ENCODE data around the gene CCL21. TPM values are rescaled to one million over a fixed set of nuclear protein-coding genes. Genes with fewer than 3 reads are reported as not detected.
"Not testable (repeated sequence)": the region's sequence is repeated elsewhere in the genome, so short reads cannot be mapped to it uniquely, and the experiment has no call there.

The CCL21 gene
- total and polyA plus RNA-seq, 7 experiments from 2014 or later: not detected

DNA sequence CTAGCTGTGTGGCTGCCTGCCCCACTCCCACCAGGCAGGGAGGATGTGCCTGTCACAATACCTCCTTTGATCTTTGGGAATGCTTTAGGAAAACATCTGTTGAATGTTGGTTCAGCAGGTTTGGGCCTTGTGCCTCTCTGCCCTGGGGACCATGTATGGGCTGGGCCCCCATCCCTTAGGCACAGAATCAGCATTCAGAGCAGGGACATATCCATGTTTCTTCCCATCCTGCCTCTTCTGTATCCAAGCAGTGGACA, 9.8 kb upstream of the CCL21 start:
- intact Hi-C loops (cut with micrococcal nuclease); POLR2A ChIA-PET; H3K4me3 Mint-ChIP-seq; H3K36me3 Mint-ChIP-seq; H3K9me3 Mint-ChIP-seq; H3K4me1 Mint-ChIP-seq; ATAC-seq; H3K9me3 ChIP-seq (ENCODE audit: control insufficient read depth in 2 of 3, low read length in 3 of 3); H3K27me3 Mint-ChIP-seq; H3K4me3 ChIP-seq (ENCODE audit: low read length); H3K27me3 ChIP-seq (ENCODE audit: control insufficient read depth in 2 of 2, insufficient read depth in 2 of 2, low read length in 2 of 2); H3K4me1 ChIP-seq (ENCODE audit: control insufficient read depth in 2 of 2, insufficient read depth in 2 of 2, low read length in 2 of 2); H3K27ac Mint-ChIP-seq; DNase-seq; H3K36me3 ChIP-seq (ENCODE audit: control insufficient read depth in 2 of 3, insufficient read depth in 3 of 3, low read length in 3 of 3); H3K27ac ChIP-seq (ENCODE audit: low read depth, low read length): not testable (repeated sequence)
- CTCF ChIA-PET: interaction anchor here (0.9 kb wide), 1 partner anchor 17 kb away, joined by 4 read pairs; no protein-coding TSS in a partner anchor

DNA sequence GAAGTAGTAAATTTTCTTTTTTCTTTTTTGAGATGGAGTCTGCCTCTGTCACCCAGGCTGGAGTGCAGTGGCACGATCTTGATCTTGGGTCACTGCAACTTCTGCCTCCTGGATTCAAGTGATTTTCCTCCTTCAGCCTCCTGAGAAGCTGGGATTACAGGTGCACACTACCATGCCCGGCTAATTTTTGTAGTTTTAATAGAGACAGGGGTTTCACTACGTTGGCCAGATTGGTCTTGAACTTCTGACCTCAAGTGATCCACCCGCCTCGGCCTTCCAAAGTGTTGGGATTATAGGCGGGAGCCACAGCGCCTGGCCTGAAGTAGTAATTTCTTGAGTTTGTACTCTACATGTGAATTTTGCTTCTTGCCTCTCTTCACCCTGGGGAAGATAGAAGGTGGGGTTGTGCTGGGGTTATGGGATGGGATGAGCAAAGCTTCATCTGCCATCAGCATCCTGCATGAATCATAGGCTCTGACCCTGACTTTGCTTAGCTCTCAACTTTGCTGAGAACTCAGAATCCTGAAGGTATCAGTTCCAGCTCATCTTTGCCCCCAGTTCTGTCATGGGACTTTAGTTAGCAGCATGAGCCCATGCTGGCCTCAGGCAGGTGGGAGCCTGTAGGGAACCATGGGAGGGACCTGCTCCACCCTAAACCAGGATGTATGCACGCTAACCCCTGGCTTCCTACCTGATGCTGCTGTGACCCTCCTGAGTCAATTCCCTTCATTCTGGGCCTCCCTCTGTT, 9.3 kb upstream of the CCL21 start:
- ATAC-seq: no peak
- ChIA-PET CTCF (interaction anchor here (0.9 kb wide), 1 partner anchor 17 kb away, joined by 4 read pairs; no protein-coding TSS in a partner anchor), POLR2A (no interaction called here)
- Histone ChIP-seq H3K27ac (ENCODE audit: low read depth, low read length) (no peak overlapping the region), H3K9me3 (ENCODE audit: control insufficient read depth in 2 of 3, low read length in 3 of 3) (no peaks in the 10 kb centered on the region), H3K36me3 (ENCODE audit: control insufficient read depth in 2 of 3, insufficient read depth in 3 of 3, low read length in 3 of 3) (no peaks in the 10 kb centered on the region), H3K4me3 (ENCODE audit: low read length) (no peak overlapping the region), H3K4me1 (ENCODE audit: control insufficient read depth in 2 of 2, insufficient read depth in 2 of 2, low read length in 2 of 2) (no peaks in the 10 kb centered on the region), H3K27me3 (ENCODE audit: control insufficient read depth in 2 of 2, insufficient read depth in 2 of 2, low read length in 2 of 2) (no peaks in the 10 kb centered on the region)
- DNase-seq: no peak
- Mint-ChIP-seq H3K27ac (no peak overlapping the region), H3K36me3 (no peaks in the 10 kb centered on the region), H3K27me3 (peaks cover 0 to 8% (median 0%) of the 10 kb centered on the region in 5 donors), H3K9me3 (no peaks in the 10 kb centered on the region), H3K4me3 (no peak overlapping the region), H3K4me1 (no peaks in the 10 kb centered on the region)
- intact Hi-C loops (cut with micrococcal nuclease): no loop called here

DNA sequence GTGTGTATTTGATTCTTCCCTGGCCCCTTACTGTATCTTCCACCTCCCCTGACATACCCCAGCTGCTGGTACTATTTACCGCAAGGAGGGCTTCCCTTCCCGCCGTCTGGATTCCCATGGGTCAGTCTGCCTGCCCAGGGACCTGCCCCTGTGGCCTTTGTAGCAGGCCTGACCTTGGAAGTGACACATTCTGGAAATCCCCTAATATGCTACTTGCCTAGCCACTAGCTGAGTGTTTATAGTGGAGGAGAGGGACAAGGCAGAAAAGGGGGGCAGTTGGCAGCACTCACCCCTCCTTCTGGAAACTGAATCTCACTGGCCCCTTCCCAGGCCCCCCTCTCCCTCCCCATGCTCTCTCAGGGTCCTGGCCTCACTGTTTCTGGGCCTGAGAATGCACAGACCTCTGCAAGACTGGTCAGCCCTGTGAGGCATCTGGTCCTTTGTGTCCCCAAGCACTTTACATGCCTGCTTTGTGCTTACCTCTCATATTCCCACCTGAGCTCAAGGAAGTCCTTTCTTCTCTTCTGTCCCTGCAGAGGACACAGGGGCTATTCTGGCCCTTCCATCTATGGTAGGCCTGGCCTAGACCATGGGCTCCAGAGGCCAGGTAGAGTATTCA, 8.2 kb upstream of the CCL21 start:
- ATAC-seq: no peak
- Mint-ChIP-seq H3K36me3 (no peaks in the 10 kb centered on the region), H3K27me3 (peaks cover 0 to 15% (median 9%) of the 10 kb centered on the region in 5 donors), H3K4me1 (no peaks in the 10 kb centered on the region), H3K4me3 (no peak overlapping the region), H3K27ac (no peak overlapping the region), H3K9me3 (no peaks in the 10 kb centered on the region)
- Histone ChIP-seq H3K9me3 (ENCODE audit: control insufficient read depth in 2 of 3, low read length in 3 of 3) (no peaks in the 10 kb centered on the region), H3K4me1 (ENCODE audit: control insufficient read depth in 2 of 2, insufficient read depth in 2 of 2, low read length in 2 of 2) (no peaks in the 10 kb centered on the region), H3K36me3 (ENCODE audit: control insufficient read depth in 2 of 3, insufficient read depth in 3 of 3, low read length in 3 of 3) (no peaks in the 10 kb centered on the region), H3K27ac (ENCODE audit: low read depth, low read length) (no peak overlapping the region), H3K4me3 (ENCODE audit: low read length) (no peak overlapping the region), H3K27me3 (ENCODE audit: control insufficient read depth in 2 of 2, insufficient read depth in 2 of 2, low read length in 2 of 2) (no peaks in the 10 kb centered on the region)
- intact Hi-C loops (cut with micrococcal nuclease): no loop called here
- ChIA-PET POLR2A (no interaction called here), CTCF (interaction anchor here (0.5 kb wide), 1 partner anchor 82 kb away, joined by 3 read pairs; no protein-coding TSS in a partner anchor)
- DNase-seq: no peak

DNA sequence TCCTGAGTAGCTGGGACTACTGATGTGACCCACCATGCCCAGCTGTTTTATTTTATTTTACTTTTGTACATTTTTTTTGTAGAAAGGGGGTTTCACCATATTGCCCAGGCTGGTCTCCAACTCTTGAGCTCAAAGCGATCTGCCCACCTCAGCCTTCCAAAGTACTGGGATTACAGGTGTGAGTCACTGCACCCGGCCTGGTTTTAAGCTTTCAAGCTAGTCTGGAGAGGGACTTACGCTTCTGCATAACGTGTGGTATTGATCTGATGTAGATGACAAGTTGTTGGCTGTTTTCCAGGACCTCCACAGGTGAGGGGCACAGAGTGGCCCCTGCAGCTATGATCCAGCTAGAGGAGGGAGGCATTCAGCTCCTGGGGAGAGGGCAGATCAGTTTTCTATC, 6.8 kb upstream of the CCL21 start:
- Histone ChIP-seq H3K27ac (ENCODE audit: low read depth, low read length) (no peak overlapping the region), H3K4me1 (ENCODE audit: control insufficient read depth in 2 of 2, insufficient read depth in 2 of 2, low read length in 2 of 2) (no peaks in the 10 kb centered on the region), H3K9me3 (ENCODE audit: control insufficient read depth in 2 of 3, low read length in 3 of 3) (no peaks in the 10 kb centered on the region), H3K4me3 (ENCODE audit: low read length) (no peak overlapping the region), H3K36me3 (ENCODE audit: control insufficient read depth in 2 of 3, insufficient read depth in 3 of 3, low read length in 3 of 3) (no peaks in the 10 kb centered on the region), H3K27me3 (ENCODE audit: control insufficient read depth in 2 of 2, insufficient read depth in 2 of 2, low read length in 2 of 2) (no peaks in the 10 kb centered on the region)
- ChIA-PET CTCF (no interaction called here), POLR2A (no interaction called here)
- intact Hi-C loops (cut with micrococcal nuclease): no loop called here
- Mint-ChIP-seq H3K4me3 (no peak overlapping the region), H3K27ac (no peak overlapping the region), H3K4me1 (no peaks in the 10 kb centered on the region), H3K36me3 (peaks cover 0 to 4% (median 0%) of the 10 kb centered on the region in 5 donors), H3K27me3 (peaks cover 0 to 28% (median 10%) of the 10 kb centered on the region in 5 donors), H3K9me3 (peaks cover 0 to 5% (median 0%) of the 10 kb centered on the region in 11 donors)
- no peak for ATAC-seq
- no peak for DNase-seq

DNA sequence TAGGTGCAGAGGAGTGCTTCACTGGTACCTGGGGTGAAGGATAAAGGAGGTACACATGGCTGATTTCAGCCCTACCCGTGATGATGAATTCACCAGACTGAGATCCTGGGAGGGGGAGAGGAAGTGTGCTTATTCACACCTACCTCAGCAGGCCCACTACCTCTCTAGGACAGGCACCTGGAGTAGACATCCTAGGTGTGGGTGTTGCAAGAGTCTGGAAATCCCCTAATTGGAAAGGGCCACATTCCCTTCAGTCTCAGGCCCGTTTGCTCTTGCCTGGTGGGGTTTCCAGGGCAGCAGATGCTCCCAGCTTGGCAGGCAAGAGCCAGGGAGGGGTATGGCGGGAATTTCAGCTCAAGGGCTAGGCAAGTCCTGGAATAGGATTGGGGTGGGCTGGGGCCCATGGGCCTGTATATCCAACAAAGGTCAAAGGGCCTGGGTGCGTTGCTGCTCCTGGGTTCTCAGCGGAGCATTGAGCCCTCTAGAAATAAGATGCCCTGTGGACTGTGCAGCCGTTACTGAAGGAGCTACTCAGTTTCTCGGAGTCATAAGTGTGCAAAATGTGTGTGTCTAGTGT, 5.8 kb upstream of the CCL21 start:
- Histone ChIP-seq H3K36me3 (ENCODE audit: control insufficient read depth in 2 of 3, insufficient read depth in 3 of 3, low read length in 3 of 3) (no peaks in the 10 kb centered on the region), H3K4me3 (ENCODE audit: low read length) (no peak overlapping the region), H3K27ac (ENCODE audit: low read depth, low read length) (no peak overlapping the region), H3K27me3 (ENCODE audit: control insufficient read depth in 2 of 2, insufficient read depth in 2 of 2, low read length in 2 of 2) (no peaks in the 10 kb centered on the region), H3K4me1 (ENCODE audit: control insufficient read depth in 2 of 2, insufficient read depth in 2 of 2, low read length in 2 of 2) (no peaks in the 10 kb centered on the region), H3K9me3 (ENCODE audit: control insufficient read depth in 2 of 3, low read length in 3 of 3) (no peaks in the 10 kb centered on the region)
- no peak overlapping the region for H3K27ac Mint-ChIP-seq
- H3K4me3 Mint-ChIP-seq: no peak overlapping the region
- peaks cover 0 to 5% (median 0%) of the 10 kb centered on the region in 11 donors for H3K9me3 Mint-ChIP-seq
- ChIA-PET CTCF (no interaction called here), POLR2A (no interaction called here)
- ATAC-seq (no peak), DNase-seq (no peak)
- H3K36me3 Mint-ChIP-seq: peaks cover 0 to 4% (median 0%) of the 10 kb centered on the region in 5 donors
- no peaks in the 10 kb centered on the region for H3K4me1 Mint-ChIP-seq
- intact Hi-C loops (cut with micrococcal nuclease): no loop called here
- H3K27me3 Mint-ChIP-seq: peaks cover 0 to 30% (median 10%) of the 10 kb centered on the region in 5 donors

DNA sequence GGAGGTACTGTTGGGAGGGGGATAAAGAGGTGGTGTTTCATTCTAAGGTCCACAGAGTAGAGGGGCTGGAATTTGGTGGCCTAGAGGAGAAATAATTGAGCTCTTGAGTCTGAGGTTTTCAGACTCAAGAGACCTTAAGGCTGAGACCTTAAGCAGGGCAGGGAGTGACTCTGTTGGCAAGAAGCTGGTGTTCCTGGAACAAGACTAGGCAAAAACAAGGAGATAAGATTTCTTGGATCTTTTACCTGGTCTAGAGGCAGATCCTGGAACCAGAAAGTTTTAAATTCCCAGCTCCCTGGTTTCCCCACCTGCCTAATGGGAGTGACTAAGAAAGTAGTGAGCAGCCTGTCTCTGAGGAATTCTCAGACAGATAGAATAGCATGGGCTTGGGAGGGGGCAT, 4.1 kb upstream of the CCL21 start:
- POLR2A ChIA-PET: no interaction called here
- ATAC-seq (no peak), DNase-seq (no peak)
- Mint-ChIP-seq H3K9me3 (peaks cover 0 to 5% (median 0%) of the 10 kb centered on the region in 11 donors), H3K27ac (no peak overlapping the region), H3K27me3 (peaks cover 0 to 30% (median 10%) of the 10 kb centered on the region in 5 donors), H3K36me3 (peaks cover 0 to 4% (median 0%) of the 10 kb centered on the region in 5 donors), H3K4me1 (no peaks in the 10 kb centered on the region), H3K4me3 (no peak overlapping the region)
- H3K9me3 ChIP-seq (ENCODE audit: control insufficient read depth in 2 of 3, low read length in 3 of 3): no peaks in the 10 kb centered on the region
- H3K27ac ChIP-seq (ENCODE audit: low read depth, low read length): no peak overlapping the region
- no peak overlapping the region for H3K4me3 ChIP-seq (ENCODE audit: low read length)
- H3K4me1 ChIP-seq (ENCODE audit: control insufficient read depth in 2 of 2, insufficient read depth in 2 of 2, low read length in 2 of 2): no peaks in the 10 kb centered on the region
- CTCF ChIA-PET: no interaction called here
- H3K36me3 ChIP-seq (ENCODE audit: control insufficient read depth in 2 of 3, insufficient read depth in 3 of 3, low read length in 3 of 3): no peaks in the 10 kb centered on the region
- no peaks in the 10 kb centered on the region for H3K27me3 ChIP-seq (ENCODE audit: control insufficient read depth in 2 of 2, insufficient read depth in 2 of 2, low read length in 2 of 2)
- intact Hi-C loops (cut with micrococcal nuclease): no loop called here

Data from naive thymus-derived CD4-positive, alpha-beta T cell (primary cell).